WTC11 (cell line): ENCODE data around the gene GPRIN2. TPM values are rescaled to one million over a fixed set of nuclear protein-coding genes. Genes with fewer than 3 reads are reported as not detected.
"Not testable (repeated sequence)": the region's sequence is repeated elsewhere in the genome, so short reads cannot be mapped to it uniquely, and the experiment has no call there.

ENCODE experiments used
- ATAC-seq: fragments of 200-7000 bp; cut with Tn5 transposase; 2 replicates; pipeline ENCODE4 v1.10.0; 2021; ENCODE audit warnings: mild to moderate bottlenecking, moderate library complexity
- CTCF ChIA-PET: fragments of 300-600 bp; sonication (Branson Sonifier 250); formaldehyde crosslinking; loops from one replicate; lab custom pipeline; 2021; ENCODE audit warnings: antibody characterized with exemption; lab: Charles Lee
- POLR2A ChIA-PET: fragments of 350-600 bp; sonication (Branson Sonifier 250); formaldehyde crosslinking; loops from one replicate; lab custom pipeline; 2021; ENCODE audit warnings: antibody characterized with exemption; lab: Charles Lee
- DNase-seq: peaks from one replicate; pipeline ENCODE4 v3.0.0; 2021; ENCODE audit warnings: low spot score
- H3K27ac Mint-ChIP-seq: 2 replicates; pipeline ENCODE4 v1.8.0; 2021; ENCODE audit warnings: mixed read lengths
- H3K27me3 Mint-ChIP-seq: 2 replicates; pipeline ENCODE4 v1.8.0; 2021; ENCODE audit warnings: low read depth, mild to moderate bottlenecking, moderate library complexity, mixed read lengths
- H3K36me3 Mint-ChIP-seq: 2 replicates; pipeline ENCODE4 v1.8.0; 2021; ENCODE audit warnings: mixed read lengths
- H3K4me1 Mint-ChIP-seq: 2 replicates; pipeline ENCODE4 v1.8.0; 2022; ENCODE audit warnings: mixed read lengths
- H3K4me3 Mint-ChIP-seq: 2 replicates; pipeline ENCODE4 v1.8.0; 2021; ENCODE audit warnings: mild to moderate bottlenecking, moderate library complexity, mixed read lengths
- H3K9me3 Mint-ChIP-seq: 2 replicates; pipeline ENCODE4 v1.8.0; 2021; ENCODE audit warnings: mixed read lengths
- total RNA-seq: library from RNA; stranded (reverse); gene quantifications from 3 replicates; pipeline ENCODE4 v1.2.3, GENCODE V29; 2021

Gene GPRIN2
- total RNA-seq, 1 experiment from 2014 or later: 17.5 TPM

- H3K4me3 Mint-ChIP-seq, H3K9me3 Mint-ChIP-seq, POLR2A ChIA-PET, DNase-seq, H3K4me1 Mint-ChIP-seq, H3K27ac Mint-ChIP-seq, H3K27me3 Mint-ChIP-seq, ATAC-seq, H3K36me3 Mint-ChIP-seq, CTCF ChIA-PET: not testable (repeated sequence)
Observed at GRCh38 chr10:46512725-46513124, 43.7 kb downstream of the GPRIN2 start.

- H3K36me3 Mint-ChIP-seq, H3K4me1 Mint-ChIP-seq, POLR2A ChIA-PET, ATAC-seq, H3K27ac Mint-ChIP-seq, H3K9me3 Mint-ChIP-seq, DNase-seq, CTCF ChIA-PET, H3K4me3 Mint-ChIP-seq, H3K27me3 Mint-ChIP-seq: not testable (repeated sequence)
Observed at GRCh38 chr10:46512002-46512401, 44.5 kb downstream of the GPRIN2 start.

Other genes starting within 250 kb of the GPRIN2 start
- not detected in 3 replicates for gene ANXA8L1, start 180.9 kb downstream of the GPRIN2 start, total RNA-seq
- 0.14 TPM in 1 of 3 replicates, not detected in the others for gene NPY4R, start 90.7 kb downstream of the GPRIN2 start, total RNA-seq
- gene SYT15, start 22.5 kb upstream of the GPRIN2 start, total RNA-seq: 1.2 to 1.6 TPM (median 1.5 TPM) in 3 replicates